Memory B cell (primary cell): ENCODE measurements around the gene GPT2.

Experiments
- ATAC-seq: fragments of 150-1000 bp; cut with Tn5 transposase; 2 replicates; pipeline ENCODE4 v1.10.0; 2021; ENCODE audit warnings: low read depth, mild to moderate bottlenecking, moderate library complexity
- DNase-seq, 2 donors: peaks; one replicate each; pipeline ENCODE4 v3.0.0; 2022; ENCODE audit warnings: low spot score in 2 of 2
- H3K27ac Mint-ChIP-seq: one replicate; pipeline ENCODE4 v1.8.0; 2022; ENCODE audit warnings: mild to moderate bottlenecking, moderate library complexity, mixed read lengths
- H3K27me3 Mint-ChIP-seq: one replicate; pipeline ENCODE4 v1.8.0; 2022; ENCODE audit warnings: mixed read lengths
- H3K36me3 Mint-ChIP-seq: one replicate; pipeline ENCODE4 v1.8.0; 2022; ENCODE audit warnings: mild to moderate bottlenecking, mixed read lengths
- H3K4me1 Mint-ChIP-seq: one replicate; pipeline ENCODE4 v1.8.0; 2022; ENCODE audit warnings: mixed read lengths
- H3K4me3 Mint-ChIP-seq: one replicate; pipeline ENCODE4 v1.8.0; 2022; ENCODE audit warnings: mild to moderate bottlenecking, moderate library complexity, mixed read lengths
- H3K9me3 Mint-ChIP-seq: one replicate; pipeline ENCODE4 v1.8.0; 2022; ENCODE audit warnings: mixed read lengths

GPT2 gene

DNA sequence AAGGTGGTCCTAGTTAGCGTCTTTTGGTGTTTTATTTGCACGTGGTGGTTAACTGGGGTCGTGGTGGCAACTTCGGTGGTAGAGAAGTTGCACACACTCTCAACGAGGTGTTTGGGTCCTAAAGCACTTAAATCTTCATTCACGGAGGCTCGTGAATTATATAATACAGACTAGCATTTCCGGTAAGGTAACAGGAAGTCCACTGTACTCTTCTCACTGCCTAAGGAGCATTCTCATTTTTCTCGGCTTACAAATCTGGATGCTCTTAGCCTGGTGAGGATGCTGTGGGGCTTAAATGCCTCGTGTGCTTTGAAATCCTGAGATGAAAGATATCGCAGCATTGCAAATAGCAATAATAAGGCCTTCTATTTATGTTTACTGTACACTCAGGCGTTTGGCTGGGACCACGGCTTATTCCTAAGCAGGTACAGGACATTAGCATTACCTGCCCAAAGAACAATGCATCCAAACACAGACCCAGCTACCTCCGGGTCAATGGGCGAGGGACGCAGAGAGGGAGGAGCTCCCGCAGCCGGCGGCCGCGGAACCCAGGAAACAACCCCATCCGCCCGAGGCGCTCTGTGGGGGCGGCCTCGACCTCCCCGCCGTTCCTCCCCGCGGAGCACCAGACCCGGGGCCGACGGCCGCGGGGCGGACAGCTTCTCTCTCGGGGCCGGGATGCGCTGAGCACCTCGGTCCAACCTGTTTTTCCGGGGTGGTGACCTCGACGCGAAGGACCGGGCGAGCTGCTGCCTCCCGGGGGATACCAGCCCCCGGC, 88.5 kb downstream of the GPT2 start:
- Mint-ChIP-seq H3K4me3 (peak overlapping the region; percentile 92), H3K27ac (peak overlapping the region; percentile 98), H3K9me3 (no peaks in the 10 kb centered on the region), H3K27me3 (no peaks in the 10 kb centered on the region), H3K36me3 (peaks cover 8% of the 10 kb centered on the region), H3K4me1 (peaks cover 30% of the 10 kb centered on the region)
- DNase-seq (peak in 1 of 2 donors; percentile 19), ATAC-seq (peak; percentile 18)

DNA sequence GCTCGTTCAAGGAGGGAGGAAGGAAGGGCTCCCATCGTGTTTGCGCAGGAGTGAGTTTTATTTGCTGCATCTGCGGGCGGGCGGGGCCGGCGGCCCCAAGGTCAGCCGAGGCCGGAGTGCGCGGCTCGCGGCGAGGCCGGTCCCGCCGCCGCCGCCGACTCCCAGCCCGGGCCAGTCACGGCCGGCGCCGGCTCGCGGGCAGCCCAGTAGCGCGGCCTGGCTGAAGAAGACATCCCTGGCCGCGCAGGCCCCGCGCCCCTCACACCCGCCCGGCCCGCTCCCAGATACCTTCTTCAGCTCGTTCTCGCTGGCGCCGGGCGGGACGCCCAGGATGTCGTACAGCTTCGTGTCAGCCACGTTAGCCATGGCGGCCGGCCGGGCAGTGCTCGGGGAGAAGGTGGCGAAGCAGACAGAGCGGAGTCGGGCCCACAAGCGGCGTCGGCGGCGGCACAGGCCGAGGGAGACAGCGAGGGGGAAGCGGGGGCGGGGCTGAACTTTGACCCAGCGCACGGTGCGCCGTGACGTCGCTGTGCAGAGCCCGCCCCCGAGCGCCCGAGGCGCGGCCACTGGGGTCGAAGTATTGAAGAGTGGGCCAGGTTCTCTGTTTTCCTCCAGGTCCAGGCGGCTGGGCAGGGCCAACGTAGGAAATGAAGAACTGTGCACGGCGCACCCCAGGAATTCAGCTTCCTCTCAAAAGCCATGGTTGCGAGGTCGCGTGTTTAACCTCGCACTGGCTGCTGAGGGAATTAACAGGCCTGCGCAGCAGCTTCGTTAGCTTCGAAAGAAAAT, 89.2 kb downstream of the GPT2 start, which contains the start of gene DNAJA2:
TSS of gene DNAJA2 (minus strand) at position 468 of the 789 bp plus-strand sequence. CDS start at position 366, 102 bp downstream.
- H3K27me3 Mint-ChIP-seq: no peaks in the 10 kb centered on the region
- H3K27ac Mint-ChIP-seq: peak within 1 kb of the TSS; percentile 98
- peaks cover 30% of the 10 kb centered on the region for H3K4me1 Mint-ChIP-seq
- peak; percentile 89 for ATAC-seq
- H3K4me3 Mint-ChIP-seq: peak within 1 kb of the TSS; percentile 94
- peak; percentile 93 to 97 for DNase-seq
- peaks cover 8% of the 10 kb centered on the region for H3K36me3 Mint-ChIP-seq
- H3K9me3 Mint-ChIP-seq: no peaks in the 10 kb centered on the region

DNA sequence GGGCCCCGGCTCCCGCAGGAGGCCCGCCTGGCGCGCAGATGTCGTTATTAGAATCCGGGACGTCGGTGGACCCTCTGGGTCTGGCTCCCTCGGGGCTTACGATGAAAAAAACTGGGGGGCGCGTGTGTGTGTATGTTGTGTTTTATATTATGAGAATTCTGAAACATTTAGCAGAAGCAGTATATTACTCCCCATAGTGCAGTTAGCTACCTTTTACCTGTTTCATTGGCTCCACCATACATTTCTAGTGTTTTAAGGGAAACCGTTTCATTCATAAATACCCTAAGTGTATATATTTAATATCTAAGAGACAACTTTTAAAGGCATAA, 89.8 kb downstream of the GPT2 start:
- Mint-ChIP-seq H3K4me1 (peaks cover 30% of the 10 kb centered on the region), H3K27ac (peak overlapping the region; percentile 98), H3K27me3 (no peaks in the 10 kb centered on the region), H3K4me3 (peak overlapping the region; percentile 94), H3K9me3 (no peaks in the 10 kb centered on the region), H3K36me3 (peaks cover 8% of the 10 kb centered on the region)
- ATAC-seq (peak; percentile 1), DNase-seq (no peak)

DNA sequence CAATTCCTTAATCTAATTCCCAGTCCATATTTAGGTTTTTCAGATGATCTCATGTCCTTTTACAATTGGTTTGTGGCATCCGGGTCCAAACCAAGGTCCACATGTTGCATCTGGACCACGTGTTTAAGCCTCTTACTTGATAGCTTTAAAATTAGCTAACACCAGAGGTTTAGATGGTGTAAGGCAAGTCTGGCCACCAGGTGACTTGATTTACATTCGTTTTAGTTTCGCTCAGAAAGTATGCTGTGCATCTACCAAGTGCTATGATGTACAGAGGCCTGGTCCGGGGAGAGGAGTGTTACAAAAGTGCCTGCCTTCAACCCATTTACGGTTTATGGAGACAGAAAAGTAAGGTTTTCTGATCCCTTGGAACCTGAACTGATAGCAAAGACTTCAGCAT, 90.2 kb downstream of the GPT2 start:
- Mint-ChIP-seq H3K9me3 (no peaks in the 10 kb centered on the region), H3K36me3 (peaks cover 6% of the 10 kb centered on the region), H3K4me3 (peak overlapping the region; percentile 94), H3K27ac (peak overlapping the region; percentile 98), H3K27me3 (no peaks in the 10 kb centered on the region), H3K4me1 (peaks cover 30% of the 10 kb centered on the region)
- DNase-seq (peak in 1 of 2 donors; percentile 40), ATAC-seq (peak; percentile 38)

DNA sequence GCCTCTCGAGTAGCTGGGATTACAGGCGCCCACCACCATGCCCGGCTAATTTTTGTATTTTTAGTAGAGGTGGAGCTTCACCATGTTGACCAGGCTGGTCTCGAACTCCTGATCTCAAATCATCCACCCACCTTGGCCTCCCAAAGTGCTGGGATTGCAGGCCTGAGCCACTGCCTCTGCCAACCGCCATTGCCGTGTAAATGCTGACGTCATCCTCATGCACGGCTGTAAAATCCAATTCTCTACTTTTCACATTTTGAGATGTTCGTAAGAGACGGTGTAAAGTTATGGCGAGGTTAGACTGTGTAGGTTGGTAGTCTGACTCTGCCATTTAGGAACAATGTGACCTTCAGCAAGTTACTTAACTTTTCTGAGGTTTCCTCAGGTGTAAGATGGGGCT, 91.0 kb downstream of the GPT2 start:
- Mint-ChIP-seq H3K27ac (peak overlapping the region; percentile 98), H3K27me3 (no peaks in the 10 kb centered on the region), H3K4me1 (peaks cover 30% of the 10 kb centered on the region), H3K36me3 (peaks cover 5% of the 10 kb centered on the region), H3K4me3 (peak overlapping the region; percentile 94), H3K9me3 (no peaks in the 10 kb centered on the region)
- no peak for DNase-seq
- ATAC-seq: no peak

DNA sequence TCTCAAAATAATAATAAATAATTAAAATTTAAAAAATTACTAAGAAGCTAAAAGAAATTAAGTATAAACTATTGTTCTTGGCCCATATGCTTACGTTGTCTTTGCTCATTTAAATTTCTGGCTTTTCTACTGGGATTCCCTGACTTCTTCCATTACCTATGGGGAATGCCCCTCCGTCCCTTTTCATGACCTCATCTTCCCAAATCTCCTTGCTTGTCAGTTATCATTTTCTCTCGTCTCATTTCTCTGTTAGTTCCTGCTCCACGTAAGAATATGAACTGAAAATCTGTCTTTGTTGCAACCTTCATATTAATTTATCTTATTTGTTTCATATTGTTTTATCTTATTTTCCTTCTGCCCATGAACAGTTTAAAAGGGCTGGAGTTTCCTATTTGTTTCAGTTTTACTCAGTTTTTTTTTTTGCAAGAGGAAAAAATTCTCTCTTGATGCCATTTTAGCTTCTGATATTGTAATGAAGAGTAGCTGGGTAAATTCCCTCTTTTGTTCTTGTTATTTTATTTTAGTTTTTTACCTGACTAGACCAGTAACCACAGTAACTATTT, 91.8 kb downstream of the GPT2 start:
- no peak for DNase-seq
- H3K4me3 Mint-ChIP-seq: no peak overlapping the region
- peak overlapping the region; percentile 49 for H3K27ac Mint-ChIP-seq
- peaks cover 4% of the 10 kb centered on the region for H3K36me3 Mint-ChIP-seq
- peaks cover 29% of the 10 kb centered on the region for H3K4me1 Mint-ChIP-seq
- H3K9me3 Mint-ChIP-seq: no peaks in the 10 kb centered on the region
- no peaks in the 10 kb centered on the region for H3K27me3 Mint-ChIP-seq
- ATAC-seq: no peak

DNA sequence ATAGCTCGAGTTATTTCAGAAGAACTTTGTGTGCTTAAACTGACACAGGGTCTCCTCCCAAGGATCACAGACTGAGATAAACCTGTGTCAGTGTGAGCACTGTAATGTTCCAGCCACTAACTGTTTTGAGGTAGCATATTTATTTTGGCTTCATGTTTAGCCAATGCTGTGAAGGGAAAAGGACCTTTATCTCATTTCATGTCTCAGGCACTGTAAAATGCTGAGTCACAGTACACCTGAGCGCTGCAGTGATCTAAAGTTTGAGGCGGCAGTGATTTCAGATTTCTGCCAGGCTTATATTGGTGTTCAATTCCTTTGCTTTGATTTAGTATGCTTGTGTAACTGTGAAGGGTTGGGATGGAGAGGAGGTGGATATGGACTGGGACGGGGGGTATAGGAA, 92.4 kb downstream of the GPT2 start:
- H3K9me3 Mint-ChIP-seq: no peaks in the 10 kb centered on the region
- no peak for ATAC-seq
- DNase-seq: no peak
- peaks cover 2% of the 10 kb centered on the region for H3K36me3 Mint-ChIP-seq
- peaks cover 25% of the 10 kb centered on the region for H3K4me1 Mint-ChIP-seq
- H3K27ac Mint-ChIP-seq: no peak overlapping the region
- H3K27me3 Mint-ChIP-seq: no peaks in the 10 kb centered on the region
- H3K4me3 Mint-ChIP-seq: no peak overlapping the region
